Type B pancreatic cell (in vitro differentiated cells): Measurements from ENCODE around the gene AFAP1L1. TPM values are rescaled to one million over a fixed set of nuclear protein-coding genes. Genes with fewer than 3 reads are reported as not detected.
"Not testable (repeated sequence)": the region's sequence is repeated elsewhere in the genome, so short reads cannot be mapped to it uniquely, and the experiment has no call there.

Experiments
- DNase-seq: peaks from one replicate; pipeline ENCODE4 v3.0.0; 2021; ENCODE audit warnings: mixed read lengths; ENCODE audit not compliant: unreplicated experiment; ENCODE audit errors: extremely low spot score
- H3K27ac Mint-ChIP-seq: 2 replicates; pipeline ENCODE4 v1.8.0; 2021; ENCODE audit warnings: mild to moderate bottlenecking, mixed read lengths
- H3K27me3 Mint-ChIP-seq: 2 replicates; pipeline ENCODE4 v1.8.0; 2021; ENCODE audit warnings: mixed read lengths
- H3K36me3 Mint-ChIP-seq: 2 replicates; pipeline ENCODE4 v1.8.0; 2021; ENCODE audit warnings: mixed read lengths
- H3K4me1 Mint-ChIP-seq: one replicate; pipeline ENCODE4 v1.8.0; 2021; ENCODE audit warnings: mixed read lengths; ENCODE audit not compliant: unreplicated experiment
- H3K4me3 Mint-ChIP-seq: 2 replicates; pipeline ENCODE4 v1.8.0; 2021; ENCODE audit warnings: mild to moderate bottlenecking, mixed read lengths
- H3K9me3 Mint-ChIP-seq: 2 replicates; pipeline ENCODE4 v1.8.0; 2021; ENCODE audit warnings: mixed read lengths
- CTCF ChIP-seq: fragments of 200-600 bp; sonication (generic); conservative IDR thresholded peaks from 2 replicates; pipeline ENCODE4 v1.5.0; 2021; ENCODE audit warnings: antibody characterized with exemption, mild to moderate bottlenecking
- total RNA-seq: library from RNA; stranded (reverse); gene quantifications from 2 replicates; pipeline ENCODE4 v1.2.1, GENCODE V29; 2021; ENCODE audit warnings: low replicate concordance

The AFAP1L1 gene
- total RNA-seq, 1 donor from 2014 or later, result 6.4 TPM

GRCh38 chr5:149388498-149389190 is 117.0 kb downstream of the AFAP1L1 start:
- TF ChIP-seq CTCF, result no peak
- H3K4me1 Mint-ChIP-seq, result peaks cover 12% of the 10 kb centered on the region
- H3K27ac Mint-ChIP-seq, result no peak overlapping the region
- H3K9me3 Mint-ChIP-seq, result no peaks in the 10 kb centered on the region
- DNase-seq, result no peak
- no peaks in the 10 kb centered on the region for H3K27me3 Mint-ChIP-seq
- H3K36me3 Mint-ChIP-seq, result no peaks in the 10 kb centered on the region
- no peak overlapping the region for H3K4me3 Mint-ChIP-seq

- Mint-ChIP-seq H3K4me1 (peaks cover 12% of the 10 kb centered on the region), H3K9me3 (no peaks in the 10 kb centered on the region), H3K27me3 (no peaks in the 10 kb centered on the region), H3K27ac (no peak overlapping the region), H3K36me3 (no peaks in the 10 kb centered on the region), H3K4me3 (no peak overlapping the region)
- DNase-seq, result no peak
- TF ChIP-seq CTCF, result no peak
Observed at GRCh38 chr5:149389552-149390495, 118.2 kb downstream of the AFAP1L1 start.

- not testable (repeated sequence) for DNase-seq, H3K27ac Mint-ChIP-seq, H3K4me3 Mint-ChIP-seq, H3K36me3 Mint-ChIP-seq, H3K9me3 Mint-ChIP-seq, H3K27me3 Mint-ChIP-seq, H3K4me1 Mint-ChIP-seq
Observed at GRCh38 chr5:149391076-149391475, 119.4 kb downstream of the AFAP1L1 start.

Other genes starting within 250 kb of the AFAP1L1 start
- gene SH3TC2, start 208.8 kb upstream of the AFAP1L1 start, total RNA-seq, result 8.6 and 14.7 TPM in 2 replicates
- gene ABLIM3, start 130.4 kb upstream of the AFAP1L1 start, total RNA-seq, result 7.8 and 8.0 TPM in 2 replicates
- gene GRPEL2, start 73.6 kb downstream of the AFAP1L1 start, total RNA-seq, result 19.1 and 22.6 TPM in 2 replicates
- 8.2 and 18.5 TPM in 2 replicates for gene PCYOX1L, start 86.2 kb downstream of the AFAP1L1 start, total RNA-seq
- gene IL17B, start 107.4 kb downstream of the AFAP1L1 start, total RNA-seq, result 0.46 TPM in 1 of 2 replicates, not detected in the other